Gastrocnemius medialis (tissue), 4 donors: ENCODE results near the gene RBM34.

ENCODE experiments used
- CTCF ChIP-seq, 5 experiments: fragments of 450-650 bp in 3 of 5; fragments of 200-600 bp in 2 of 5; sonication (generic) in 2 of 5; IDR thresholded peaks in 4 of 5; conservative IDR thresholded peaks in 1 of 5; 1 replicate in 4 of 5; 2 replicates in 1 of 5; pipeline ENCODE4 v1.5.1; 2016 to 2019; ENCODE audit warnings: antibody characterized with exemption in 5 of 5, mild to moderate bottlenecking in 3 of 5, moderate library complexity in 3 of 5
- POLR2A ChIP-seq, 2 donors: fragments of 450-650 bp; IDR thresholded peaks; one replicate each; pipeline ENCODE4 v1.6.1; 2017; ENCODE audit warnings: antibody characterized with exemption in 2 of 2, mild to moderate bottlenecking in 2 of 2, moderate library complexity in 2 of 2

DNA sequence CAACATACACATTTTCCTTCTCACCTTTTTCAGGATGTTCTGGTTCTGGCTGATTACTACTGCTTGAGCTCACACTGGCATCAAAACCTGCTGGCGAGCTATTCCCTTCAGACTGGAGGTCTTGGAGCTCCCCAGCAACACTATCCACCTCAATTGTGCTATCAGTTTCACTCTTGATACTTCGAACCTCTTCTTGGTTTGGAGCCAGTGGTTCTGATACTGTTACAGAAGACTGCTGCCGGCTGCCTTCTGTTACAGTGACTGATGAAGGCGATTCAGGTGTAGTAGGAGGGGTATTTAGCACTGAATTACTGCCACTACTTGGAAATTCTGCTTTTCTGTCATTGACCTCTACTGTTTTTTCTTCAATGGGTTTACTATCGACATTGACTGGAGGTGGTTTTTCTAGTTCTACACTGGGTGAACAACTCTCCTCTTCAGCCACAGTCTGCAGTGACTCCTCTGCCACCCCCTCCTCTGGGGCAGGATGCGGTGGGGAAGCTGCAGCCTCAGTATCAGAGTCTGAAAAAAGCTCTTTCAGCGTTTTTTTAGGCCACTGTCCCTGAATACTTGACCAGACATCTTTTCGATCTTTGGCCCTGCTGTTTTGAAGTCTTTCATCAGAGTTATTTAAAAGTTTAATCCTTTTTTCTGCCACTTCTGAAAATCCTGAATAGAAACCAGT, 20.7 kb upstream of the RBM34 start:
- TF ChIP-seq POLR2A (IDR thresholded peaks at IDR 0.05) (no peak), CTCF (IDR thresholded peaks at IDR 0.05 in 4 of 5, conservative IDR thresholded peaks at IDR 0.05 in 1 of 5) (no peak)
